Spleen (tissue), 7 donors: Measurements from ENCODE around the gene DEFB108B.
"Not testable (repeated sequence)": the region's sequence is repeated elsewhere in the genome, so short reads cannot be mapped to it uniquely, and the experiment has no call there.

Experiments
- POLR2AphosphoS5 ChIP-seq, 3 donors: sonication (generic); formaldehyde crosslinking; IDR thresholded peaks; one replicate each; pipeline ENCODE4 v1.5.1; 2017; ENCODE audit warnings: antibody characterized with exemption in 3 of 3
- TF ChIP-seq, protein P1 (sequence below), 11 experiments: fragments of 200-600 bp in 7 of 11; fragments of 450-650 bp in 4 of 11; sonication (generic) in 4 of 11; IDR thresholded peaks in 8 of 11; conservative IDR thresholded peaks in 3 of 11; 1 replicate in 7 of 11; 2 replicates in 4 of 11; pipeline versions ENCODE4 v1.4.0 to v1.8.0; 2016 to 2021; ENCODE audit warnings: antibody characterized with exemption in 11 of 11, inconsistent platforms in 4 of 11, mild to moderate bottlenecking in 1 of 11
- donor health status: DM: no; HTN: no; CAD: no; lungs with moderate emphysema.
- donor health status: DM: no; HTN: no; CAD: no.
- donor health status: DM: no; HTN: no; CAD: no.

DNA sequence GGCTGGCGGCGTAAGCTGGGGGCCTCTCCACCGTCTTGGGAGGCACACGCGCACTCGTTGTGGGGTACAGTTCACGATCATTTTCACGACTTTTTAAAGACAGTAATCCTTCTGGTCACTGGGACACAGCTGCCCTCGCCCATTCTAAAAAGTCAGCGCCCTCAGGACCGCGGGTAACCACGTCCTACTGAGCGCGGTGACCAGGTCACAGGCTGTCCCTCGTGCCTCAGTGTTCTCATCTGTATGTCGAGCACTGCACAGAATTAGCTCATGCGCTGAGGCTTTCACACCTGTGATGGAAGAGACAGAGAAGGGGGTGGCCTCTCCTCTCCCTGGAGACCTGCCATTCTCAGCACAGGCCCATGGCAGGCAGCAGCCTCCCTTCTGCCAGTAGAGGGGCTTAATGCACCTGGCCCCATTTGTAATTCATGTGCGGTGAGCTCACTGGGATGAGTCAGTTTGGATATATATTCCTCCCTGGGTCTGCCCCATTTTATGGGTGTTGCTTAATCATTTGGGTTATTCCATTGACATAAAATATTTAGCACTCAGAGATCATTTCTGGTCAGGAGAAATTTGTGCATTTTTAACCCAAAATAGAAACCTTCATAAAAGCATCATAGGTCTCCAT is 45.1 kb upstream of the DEFB108B start:
- TF ChIP-seq, protein P1, sequence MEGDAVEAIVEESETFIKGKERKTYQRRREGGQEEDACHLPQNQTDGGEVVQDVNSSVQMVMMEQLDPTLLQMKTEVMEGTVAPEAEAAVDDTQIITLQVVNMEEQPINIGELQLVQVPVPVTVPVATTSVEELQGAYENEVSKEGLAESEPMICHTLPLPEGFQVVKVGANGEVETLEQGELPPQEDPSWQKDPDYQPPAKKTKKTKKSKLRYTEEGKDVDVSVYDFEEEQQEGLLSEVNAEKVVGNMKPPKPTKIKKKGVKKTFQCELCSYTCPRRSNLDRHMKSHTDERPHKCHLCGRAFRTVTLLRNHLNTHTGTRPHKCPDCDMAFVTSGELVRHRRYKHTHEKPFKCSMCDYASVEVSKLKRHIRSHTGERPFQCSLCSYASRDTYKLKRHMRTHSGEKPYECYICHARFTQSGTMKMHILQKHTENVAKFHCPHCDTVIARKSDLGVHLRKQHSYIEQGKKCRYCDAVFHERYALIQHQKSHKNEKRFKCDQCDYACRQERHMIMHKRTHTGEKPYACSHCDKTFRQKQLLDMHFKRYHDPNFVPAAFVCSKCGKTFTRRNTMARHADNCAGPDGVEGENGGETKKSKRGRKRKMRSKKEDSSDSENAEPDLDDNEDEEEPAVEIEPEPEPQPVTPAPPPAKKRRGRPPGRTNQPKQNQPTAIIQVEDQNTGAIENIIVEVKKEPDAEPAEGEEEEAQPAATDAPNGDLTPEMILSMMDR (IDR thresholded peaks at IDR 0.05 in 8 of 11, conservative IDR thresholded peaks at IDR 0.05 in 3 of 11): not testable (repeated sequence)
- TF ChIP-seq POLR2AphosphoS5 (IDR thresholded peaks at IDR 0.05): not testable (repeated sequence)
